ENCODE data around the gene ACTR2.
A peak's percentile ranks its signal among the peaks of the same experiment; 100 is the strongest.
"Not testable (repeated sequence)": the region's sequence is repeated elsewhere in the genome, so short reads cannot be mapped to it uniquely, and the experiment has no call there.

The ACTR2 gene

DNA sequence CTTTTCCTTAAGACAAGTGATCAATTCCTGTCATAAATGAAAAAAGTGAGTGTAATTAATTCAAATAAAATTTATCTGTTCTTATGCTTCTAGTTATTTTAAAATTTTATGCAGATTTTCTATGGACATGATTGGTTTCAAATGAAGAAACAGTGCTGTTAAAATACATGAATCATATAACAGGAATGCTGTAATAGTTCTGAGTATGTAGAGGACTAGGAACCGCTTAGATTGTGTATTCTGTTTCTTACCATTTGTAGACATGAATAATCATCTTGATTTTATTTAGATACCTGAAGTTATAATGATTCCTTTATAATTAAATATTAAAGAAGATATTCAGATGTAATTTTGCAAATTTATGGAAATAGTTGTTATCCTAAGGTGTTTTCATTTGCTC is 3.5 kb downstream of the ACTR2 start:
- FAIRE-seq, result no peak

DNA sequence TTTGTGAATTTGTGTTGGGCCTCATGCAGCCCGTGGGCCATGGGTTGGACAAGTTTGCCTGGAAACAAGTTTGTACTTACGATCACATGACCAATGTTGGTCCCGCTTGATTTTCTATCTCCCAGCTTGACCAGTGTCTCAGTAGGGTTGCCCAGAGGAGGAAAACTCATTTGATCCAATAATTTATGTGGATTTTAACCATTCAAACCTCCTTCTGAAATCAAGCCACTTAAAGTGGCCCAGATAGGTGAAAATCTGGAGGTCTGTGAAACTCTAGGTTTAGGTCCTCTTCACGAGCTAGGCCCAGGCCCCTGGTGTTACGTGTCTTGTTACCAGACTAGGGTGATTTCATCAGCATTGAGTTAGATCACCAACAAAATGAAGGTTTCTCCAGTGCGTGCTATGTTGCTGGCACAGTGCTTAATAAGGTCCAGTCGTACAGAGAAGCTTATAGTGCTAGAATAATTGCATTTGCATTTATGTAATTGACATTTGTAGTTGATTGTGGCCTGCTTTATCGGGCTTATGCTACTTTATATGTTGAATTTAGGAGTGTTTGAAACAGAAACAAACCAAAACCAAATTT is 4.4 kb downstream of the ACTR2 start:
- FAIRE-seq, result no peak

DNA sequence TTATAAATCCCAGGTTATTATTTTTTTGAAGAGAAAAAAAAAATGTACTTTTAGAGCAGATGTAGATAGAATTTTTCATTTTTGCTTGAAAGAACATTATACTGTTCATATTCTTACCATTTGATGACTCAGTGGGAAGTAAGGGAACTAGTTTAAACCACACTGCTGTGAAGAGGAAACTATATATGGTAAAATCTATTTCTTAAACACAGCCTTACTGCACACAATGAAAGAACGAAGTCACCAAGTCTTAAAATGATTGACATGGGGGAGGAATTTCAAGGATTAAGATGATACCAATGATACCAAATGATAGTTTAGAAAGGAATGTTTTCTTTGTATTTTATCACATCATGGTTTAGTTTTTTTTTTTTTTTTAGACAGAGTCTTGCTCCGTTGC is 5.0 kb downstream of the ACTR2 start:
- FAIRE-seq, result no peak

DNA sequence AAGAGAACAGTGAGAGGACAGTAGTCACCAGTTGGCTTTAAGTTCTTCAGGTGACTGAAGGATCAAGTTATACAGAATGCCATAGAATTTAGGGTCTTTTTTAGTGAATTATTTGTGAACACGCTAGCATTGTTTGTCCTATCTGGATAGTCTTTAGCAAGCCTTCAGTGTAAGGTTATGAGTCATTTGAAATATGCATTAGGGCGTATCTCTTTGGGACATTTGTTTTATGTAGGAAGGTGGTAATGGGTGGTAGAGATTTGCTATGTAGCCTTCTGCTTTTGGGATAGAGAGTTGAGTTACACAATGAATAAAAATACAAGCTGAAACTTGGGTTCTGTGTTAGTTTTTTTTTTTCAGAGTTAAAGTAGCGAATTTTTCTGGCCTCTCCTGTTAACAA is 13.0 kb downstream of the ACTR2 start:
- FAIRE-seq, result no peak

DNA sequence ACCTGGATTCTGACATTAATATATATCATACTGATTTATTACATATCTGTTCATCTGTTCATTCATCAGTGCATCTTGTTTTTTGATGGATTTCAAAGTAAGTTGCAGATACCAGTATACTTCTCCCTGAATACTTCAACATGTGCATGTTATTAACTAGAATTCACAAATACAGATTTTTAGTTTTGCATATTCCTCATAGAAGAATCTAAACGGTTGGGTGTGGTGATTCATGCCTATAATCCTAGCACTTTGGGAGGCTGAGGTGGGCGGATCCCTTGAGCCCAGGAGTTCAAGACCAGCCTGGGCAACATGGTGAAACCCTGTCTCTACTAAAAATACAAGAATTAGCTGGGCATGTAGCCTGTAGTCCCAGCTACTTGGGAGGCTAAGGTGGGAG is 16.8 kb downstream of the ACTR2 start:
- not testable (repeated sequence) for FAIRE-seq

DNA sequence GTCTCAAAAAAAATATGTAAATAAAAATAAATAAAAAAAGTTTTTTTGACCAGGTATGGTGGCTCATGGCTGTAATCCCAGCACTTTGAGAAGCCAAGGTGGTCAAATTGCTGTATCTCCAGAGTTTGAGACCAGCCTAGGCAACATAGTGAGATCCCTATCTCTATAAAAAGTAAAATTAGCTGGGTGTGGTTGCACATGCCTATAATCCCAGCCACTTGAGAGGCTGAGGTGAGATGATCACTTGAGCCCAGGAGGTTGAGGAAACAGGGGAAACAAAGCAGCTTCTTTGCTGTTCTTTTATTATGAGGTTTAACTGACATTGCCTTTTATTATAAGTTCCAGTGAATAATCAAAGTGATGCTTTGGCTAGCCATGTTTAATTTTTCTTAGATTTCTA is 25.0 kb downstream of the ACTR2 start:
- FAIRE-seq, result no peak

DNA sequence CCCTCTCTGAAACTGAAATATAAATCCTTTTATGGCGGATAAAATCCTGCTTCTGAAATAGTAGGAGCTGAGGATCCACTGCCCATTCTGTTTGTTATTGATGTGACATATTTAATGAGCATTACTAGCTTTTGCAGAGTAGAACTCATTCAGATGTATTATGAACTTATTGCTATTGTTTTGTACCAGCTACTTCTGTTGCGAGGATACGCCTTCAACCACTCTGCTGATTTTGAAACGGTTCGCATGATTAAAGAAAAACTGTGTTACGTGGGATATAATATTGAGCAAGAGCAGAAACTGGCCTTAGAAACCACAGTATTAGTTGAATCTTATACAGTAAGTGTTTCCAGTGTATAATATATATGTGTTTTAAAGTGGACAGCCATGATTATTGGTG is 27.7 kb downstream of the ACTR2 start:
- no peak for FAIRE-seq

DNA sequence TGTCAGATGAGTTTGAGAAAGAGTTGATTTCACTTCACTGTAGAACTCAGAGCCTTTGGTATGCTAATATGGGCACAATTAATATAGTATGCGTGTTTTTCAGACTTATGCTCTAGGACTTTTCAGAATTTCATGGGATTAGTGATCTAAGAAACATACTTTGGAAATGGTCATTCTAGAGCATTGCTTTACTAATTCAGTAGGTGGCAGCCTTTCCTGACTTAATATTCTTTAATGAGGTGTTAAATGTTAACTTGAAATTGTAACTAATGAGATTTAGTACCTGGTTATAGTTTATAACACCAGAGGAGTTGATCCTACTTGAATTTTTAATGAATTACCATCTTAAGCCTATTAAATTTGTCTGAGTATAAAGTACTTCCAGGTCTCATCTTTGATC is 28.4 kb downstream of the ACTR2 start:
- FAIRE-seq, result peak; percentile 17

DNA sequence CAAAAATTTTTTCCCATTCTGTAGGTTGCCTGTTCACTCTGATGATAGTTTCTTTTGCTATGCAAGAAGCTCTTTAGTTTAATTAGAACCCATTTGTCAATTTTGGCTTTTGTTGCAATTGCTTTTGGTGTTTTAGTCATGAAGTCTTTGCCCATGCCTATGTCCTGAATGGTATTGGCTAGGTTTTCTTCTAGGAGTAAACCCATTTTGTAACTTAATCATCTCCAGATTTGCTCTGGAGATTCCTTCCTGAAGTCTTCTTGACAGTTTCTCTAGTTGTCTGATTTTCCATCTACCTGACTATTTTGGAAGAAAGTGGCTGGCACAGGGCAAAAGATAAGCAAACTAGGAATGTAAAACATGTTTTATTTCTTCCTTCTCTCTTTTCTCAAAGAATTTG is 30.2 kb downstream of the ACTR2 start:
- FAIRE-seq, result not testable (repeated sequence)

DNA sequence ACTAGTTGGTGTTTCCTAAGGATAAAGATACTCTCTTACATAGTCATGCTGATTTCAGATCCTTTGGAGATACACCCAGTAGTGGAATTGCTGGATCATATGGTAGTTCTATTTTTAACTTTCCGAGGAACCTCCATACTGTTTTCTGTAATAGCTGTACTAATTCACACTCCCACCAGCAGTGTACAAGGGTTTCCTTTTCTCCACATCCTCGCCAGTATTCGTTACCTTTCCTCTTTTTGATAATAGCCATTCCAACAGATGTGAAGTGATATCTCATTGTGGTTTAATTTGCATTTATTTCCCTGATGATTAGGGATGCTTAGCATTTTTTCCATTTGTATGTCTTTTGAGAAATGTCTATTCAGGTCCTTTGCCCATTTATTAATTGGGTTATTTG is 34.0 kb downstream of the ACTR2 start:
- FAIRE-seq, result no peak

DNA sequence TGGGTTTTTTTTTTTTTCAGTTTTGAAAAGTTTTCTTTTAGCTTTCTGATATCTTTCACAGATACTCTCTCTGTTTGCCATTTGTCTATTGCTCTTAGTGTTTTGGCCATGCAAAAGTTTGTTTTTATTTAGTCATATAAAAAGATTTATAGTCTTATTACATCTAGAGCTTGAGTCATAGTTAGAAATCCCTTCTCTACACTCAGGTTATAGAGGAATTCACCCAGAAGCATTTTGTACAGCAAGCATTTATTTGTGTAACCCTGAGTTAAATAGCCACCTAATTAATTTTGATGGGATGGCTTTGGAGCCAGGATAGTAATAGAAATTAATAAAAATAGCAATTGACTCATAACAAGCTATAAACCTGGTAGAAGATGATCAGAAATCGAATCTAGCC is 35.6 kb downstream of the ACTR2 start:
- no peak for FAIRE-seq

DNA sequence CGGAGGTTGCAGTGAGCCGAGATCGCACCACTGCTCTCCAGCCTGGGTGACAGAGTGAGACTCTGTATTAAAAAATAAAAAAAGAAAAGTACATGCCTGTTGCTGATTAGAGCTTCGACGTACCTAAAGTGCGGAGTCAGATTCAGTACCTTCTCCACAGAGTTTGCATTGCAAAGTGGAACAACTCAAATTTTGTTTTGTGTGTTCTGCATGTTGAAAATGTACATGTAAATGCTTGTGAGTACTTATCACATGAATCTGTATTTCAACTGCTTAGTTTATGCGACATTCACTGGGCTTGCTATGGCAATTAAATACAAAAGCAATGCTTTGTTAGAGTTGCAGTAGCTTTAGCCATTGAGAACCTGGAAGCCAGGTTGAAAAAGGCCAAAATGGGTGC is 36.4 kb downstream of the ACTR2 start:
- no peak for FAIRE-seq

DNA sequence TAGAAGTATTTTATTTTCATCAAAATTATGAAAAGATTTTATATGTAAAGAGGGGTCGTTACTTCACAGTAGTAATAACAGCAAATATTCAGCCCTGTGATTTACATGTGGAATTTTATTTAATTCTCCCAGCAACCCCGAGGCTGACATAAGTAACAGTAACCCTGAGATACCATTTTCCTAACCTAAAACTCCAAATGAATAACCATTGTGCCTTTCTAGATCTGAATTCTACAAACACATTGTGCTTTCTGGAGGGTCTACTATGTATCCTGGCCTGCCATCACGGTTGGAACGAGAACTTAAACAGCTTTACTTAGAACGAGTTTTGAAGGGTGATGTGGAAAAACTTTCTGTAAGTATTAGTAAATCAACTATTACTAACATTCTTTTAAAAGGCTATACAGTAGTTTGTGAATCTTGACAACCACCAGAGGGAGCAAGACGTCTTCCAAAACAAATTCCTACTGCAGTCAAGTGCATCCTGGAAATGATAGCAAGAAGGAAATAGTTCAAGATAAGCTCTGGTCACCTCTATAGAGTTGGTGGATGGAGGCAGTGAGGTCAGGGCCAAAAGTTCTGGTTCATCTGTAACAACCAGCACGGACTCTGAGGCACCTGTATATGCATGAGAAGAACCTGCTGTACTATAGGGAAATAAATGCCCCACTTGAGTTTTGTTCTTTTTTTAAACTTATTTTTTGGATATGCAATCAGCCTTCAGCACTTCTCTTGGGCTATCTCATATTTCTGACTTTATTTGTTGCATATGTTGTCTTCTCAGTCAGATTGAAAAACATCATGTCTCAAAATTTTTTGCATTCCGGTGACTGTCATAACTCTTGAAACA is 37.4 kb downstream of the ACTR2 start:
- peak; percentile 95 for FAIRE-seq

DNA sequence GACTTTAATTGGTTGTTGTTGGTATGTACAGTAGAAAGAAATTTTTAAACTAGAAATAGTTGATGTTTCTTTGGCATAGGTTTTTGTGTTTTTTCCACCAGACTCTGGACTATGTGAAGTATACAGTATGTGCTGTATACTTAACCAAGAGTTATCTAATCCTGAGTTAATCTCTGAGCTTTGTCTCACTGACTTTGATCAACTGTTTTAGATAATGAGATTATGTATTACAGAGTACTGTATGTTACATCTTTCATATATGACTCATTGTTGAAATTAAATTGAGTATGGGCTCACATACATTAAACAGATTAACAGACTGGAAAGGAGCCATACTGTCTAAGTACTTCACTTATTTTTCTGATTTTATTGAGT is 38.0 kb downstream of the ACTR2 start:
- no peak for FAIRE-seq

DNA sequence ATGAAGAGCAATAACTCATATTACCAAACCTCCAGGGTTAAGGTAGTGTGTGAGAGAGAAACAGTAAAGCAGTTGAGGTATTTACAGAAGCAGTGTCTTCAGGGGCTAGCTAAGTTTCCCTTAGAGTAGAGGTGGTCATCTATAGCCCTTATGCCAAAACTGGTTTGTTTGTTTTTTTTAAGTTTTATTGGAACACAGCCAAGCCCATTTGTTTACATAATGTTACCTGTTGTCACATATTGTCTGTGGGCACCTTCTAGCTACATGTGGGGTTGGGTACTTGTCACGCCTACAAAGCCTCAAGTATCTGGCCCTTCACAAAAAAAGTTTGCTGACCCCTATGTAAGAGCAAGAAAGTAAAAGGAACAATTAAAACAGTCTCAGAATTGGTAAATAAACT is 39.4 kb downstream of the ACTR2 start:
- no peak for FAIRE-seq

DNA sequence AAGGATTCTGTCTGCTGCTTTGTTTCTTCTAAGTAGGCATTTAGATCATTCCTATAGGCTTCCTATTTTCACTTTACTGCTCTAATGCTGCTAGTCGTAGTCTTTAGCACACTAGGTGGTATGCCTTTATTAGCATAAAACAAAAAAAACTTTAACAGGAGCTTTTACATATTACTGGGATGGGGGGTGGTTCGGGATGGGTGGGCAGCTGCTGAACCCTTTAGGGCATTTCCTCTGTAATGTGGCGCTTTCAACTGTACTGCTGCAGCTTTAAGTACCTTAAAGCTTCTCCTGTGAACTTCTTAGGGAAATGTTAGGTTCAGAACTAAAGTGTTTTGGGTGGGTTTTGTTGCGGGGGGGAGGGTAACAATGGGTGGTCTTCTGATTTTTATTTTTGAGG is 41.3 kb downstream of the ACTR2 start:
- no peak for FAIRE-seq

DNA sequence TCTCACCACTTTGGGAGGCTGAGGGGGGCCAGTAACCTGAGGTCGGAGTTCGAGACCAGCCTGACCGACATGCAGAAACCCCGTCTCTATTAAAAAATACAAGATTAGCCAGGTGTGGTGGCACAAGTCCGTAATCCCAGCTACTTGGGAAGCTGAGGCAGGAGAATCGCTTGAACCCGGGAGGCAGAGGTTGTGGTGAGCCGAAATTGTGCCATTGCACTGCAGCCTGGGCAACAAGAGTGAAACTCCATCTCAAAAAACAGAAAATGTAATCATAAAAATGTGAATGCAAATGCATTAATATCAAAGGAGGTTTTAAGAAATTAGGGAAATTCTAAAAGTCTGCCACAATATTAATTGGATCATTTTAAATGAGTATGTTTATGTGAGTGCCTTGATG is 45.7 kb downstream of the ACTR2 start:
- no peak for FAIRE-seq

DNA sequence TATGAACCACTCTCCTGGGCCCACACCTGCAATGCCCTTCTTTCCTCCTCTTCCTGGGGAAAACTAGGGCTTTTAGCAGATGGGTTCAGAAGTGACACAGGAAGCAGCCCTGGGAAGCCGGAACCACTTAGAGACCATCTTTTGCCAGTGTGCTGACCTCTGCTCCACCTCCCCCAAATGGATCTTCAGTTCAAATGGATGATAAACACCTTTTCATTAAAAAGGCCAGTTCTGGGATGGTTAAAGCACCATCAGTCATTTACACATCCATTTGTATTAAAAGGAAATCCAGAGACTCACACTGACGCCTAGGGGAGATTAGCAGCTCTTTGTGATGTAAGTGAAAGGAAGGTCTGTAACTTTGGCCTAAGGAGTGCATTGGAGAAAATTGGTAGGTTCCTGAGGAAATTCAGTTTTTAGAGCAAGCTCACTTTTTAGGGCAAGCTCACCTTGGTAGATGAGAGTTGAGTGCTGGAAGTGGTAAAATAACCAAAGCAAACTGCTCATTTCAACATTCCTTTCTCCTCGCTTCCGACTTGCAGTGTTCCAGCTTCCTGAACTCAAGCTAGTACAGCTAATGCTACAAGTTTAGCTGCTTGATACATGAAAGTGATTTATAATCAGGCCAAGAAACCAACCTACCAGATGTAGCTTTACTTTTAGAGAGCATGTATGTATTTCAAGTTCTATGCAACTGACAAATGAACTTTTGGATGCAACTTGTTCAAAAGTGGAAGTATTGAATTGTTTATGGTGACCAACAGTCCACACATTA is 47.7 kb downstream of the ACTR2 start:
- FAIRE-seq, result no peak

DNA sequence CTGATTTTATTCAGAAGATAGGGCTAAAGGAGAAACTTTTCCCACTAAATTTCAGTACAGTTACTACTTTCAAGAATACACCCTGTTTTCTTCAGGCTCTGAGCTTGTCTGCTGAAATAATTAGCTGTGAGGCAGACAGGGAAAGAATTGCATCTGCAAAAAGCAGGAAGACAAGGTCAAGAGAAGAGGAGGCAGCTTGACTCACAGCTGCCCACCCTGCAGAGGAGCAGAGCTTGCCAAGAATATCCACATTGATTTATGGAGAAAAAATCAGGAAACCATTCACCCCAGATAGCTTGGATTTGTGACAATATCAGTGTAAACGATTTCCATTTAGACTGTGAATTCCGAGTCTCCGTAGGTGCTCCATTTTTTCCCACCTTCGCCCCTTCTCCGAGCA is 49.0 kb downstream of the ACTR2 start:
- FAIRE-seq, result no peak

DNA sequence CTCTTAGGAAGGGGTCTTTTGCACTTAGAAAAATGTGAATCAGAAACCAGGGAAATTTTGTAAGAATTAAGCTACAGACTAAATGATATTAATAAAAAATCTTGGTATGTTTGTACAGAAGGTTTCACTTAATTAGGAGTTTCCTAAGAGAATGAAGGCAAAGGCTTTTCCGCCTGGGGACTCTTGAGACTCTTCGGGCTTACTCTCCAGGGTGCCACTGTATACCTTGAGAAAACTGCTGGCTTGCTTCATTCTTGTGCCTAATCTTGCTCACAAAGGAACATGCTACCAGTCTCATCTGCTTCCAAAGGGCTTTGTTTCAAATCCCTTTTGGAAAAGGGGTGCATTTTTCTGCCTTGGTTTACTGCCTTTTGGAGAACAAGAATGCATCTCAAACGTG is 49.5 kb downstream of the ACTR2 start:
- FAIRE-seq, result no peak

DNA sequence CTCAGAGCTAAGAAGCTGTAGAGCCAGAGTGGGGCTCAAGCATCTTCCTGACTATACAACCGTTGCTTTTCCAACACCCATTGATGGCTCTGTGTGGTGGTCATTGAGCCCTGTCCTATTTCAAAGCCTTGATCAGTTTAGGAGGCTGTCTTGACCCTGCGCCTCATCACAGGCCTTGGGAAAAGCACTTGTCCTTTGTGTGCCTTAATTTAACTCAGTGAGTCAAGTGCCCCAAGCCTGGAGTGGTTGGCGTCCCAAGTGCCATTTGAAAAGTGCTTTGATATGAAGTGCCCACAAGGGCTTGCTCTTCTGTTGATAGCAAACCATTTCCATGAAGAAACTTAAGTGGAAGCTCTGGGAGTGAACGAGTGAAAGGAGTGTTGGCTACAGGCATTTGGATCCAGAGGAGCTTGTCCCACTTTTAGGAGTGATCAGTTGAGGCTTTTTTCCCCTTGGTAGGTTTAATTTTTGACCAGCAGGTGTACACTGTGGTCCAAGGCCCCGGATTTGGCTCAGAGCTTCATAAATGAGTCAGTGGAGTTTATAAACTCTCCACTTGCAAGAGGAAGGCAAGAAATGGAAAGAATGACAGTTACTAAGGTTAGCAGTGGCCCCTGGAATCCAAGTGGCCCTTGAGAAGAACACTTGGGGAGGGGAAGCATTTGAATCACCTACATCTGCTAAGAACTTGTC is 50.3 kb downstream of the ACTR2 start:
- FAIRE-seq, result no peak

DNA sequence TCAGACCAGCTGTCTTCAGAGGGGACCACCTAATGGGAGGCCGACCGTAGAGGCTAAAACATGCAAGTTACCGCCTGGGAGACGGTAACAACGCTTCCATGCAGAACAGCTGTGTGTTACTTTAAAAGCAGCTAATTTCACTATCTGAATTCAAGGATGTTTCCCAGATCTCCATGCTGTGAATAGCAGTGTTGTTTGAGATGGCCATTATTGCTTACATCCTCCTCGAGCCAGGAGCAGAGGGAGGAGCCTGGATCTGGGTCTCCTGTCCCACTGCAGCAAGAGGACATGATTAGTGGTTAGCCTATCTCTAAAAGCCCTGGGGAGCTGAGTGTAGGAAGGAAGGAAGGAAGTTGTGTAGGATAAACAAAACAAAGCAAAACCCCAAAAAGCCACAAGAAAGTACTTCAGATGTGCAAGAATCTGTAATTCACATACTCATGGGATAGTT is 50.9 kb downstream of the ACTR2 start:
- FAIRE-seq, result peak; percentile 90

DNA sequence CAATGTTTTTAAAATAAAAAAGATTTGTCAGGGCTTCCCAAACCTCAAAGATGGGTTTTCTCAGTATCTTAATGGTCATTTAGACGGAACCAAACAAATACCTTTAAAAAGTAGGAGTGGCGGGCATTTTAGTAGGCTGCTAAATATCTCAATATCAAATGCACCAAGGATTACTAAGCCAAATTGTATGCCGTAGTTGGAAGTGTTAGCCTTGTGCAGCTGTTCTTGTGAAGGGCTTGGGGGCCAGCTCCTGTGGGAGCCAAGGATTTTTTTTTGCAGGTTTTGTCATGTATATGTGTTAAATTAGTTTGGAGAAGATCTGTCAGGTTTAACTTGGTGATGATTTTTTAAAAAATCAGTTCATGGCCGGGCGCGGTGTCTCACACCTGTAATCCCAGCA is 52.1 kb downstream of the ACTR2 start:
- no peak for FAIRE-seq

Measured in TTC549 (cell line).